Stimulated activated naive CD4-positive, alpha-beta T cell treated with Interleukin-2 at 50 U/mL for 16 hours (primary cell): ENCODE measurements around the gene KTN1.

ENCODE experiments used
- DNase-seq: peaks from one replicate; lab custom pipeline; 2025; lab: John Stamatoyannopoulos, UW

The KTN1 gene

DNA sequence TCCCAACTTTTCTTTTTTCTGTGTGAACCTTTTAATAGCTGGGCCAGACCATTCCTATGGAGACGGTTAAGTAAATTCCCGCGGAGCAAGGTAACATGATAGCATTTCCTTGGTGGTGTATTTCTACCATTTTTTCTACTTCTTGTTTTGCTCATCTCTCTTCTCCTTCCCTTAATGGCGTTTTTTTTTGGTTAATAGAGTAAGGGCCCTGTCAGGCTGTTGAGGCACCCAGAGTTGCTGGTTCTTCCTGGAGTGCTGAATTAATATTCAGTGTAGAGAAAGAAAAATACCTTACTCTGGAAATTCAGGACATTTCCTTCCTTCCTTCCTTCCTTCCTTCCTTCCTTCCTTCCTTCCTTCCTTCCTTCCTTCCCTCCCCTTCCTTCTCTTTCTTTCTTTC, 137.6 kb downstream of the KTN1 start:
- no peak for DNase-seq

DNA sequence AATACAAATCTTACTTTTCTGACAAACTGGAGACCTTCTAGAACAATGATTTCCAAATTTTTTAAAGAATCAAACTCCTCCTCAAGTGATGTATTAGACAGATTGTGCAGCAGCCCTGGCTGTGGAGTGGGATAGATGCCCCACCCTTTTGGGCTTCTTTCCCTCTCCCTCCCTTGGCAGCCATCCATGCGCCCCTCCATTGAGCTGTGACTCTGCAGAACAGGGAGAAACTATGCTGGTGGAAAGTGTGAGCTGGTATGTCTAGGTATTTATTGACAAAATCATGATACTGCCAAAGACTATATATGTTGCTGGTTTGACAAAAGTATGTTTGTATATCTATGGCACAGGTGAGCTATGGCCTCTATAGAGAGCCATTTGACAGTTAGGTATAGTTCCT, 138.5 kb downstream of the KTN1 start:
- no peak for DNase-seq

DNA sequence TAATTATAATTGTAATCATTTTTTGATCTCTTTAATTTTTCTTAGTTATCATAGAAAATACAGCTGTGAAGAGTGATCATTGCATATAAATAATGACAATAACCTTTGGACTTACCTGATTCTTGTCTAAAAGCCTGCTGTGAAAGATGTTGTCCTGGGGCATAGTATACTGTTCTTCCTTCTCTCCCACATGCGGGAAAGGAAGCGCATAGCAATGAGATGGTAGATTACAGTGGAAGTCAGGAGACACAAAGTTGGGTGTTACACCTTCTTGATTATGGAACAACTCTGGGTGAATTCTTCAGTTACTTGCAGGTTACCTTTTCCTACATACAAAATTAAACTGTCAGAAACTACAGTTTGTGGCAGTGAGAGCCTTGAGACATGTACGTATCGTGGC, 140.8 kb downstream of the KTN1 start:
- DNase-seq: no peak

DNA sequence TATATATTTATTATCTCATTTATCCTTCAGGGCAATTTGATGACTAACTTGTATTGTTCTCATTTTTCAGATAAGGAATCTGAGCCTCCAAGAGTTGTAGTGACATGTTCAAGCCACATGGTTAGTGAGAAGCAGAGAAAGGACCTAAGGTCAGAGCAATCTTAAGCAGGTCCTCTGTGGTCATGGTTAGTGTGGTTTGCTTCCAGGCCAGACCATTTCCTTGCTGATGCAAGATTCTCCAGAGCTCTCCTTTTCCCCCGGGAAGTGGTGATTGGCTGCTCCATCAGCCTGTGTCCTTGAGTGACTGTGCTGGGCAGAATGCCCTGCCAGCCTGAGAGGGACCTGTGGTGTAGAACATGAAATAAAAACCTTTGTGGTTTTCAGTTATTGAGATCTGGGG, 141.3 kb downstream of the KTN1 start:
- no peak for DNase-seq

GRCh38 chr14:55722054-55722453, 142.0 kb downstream of the KTN1 start:
- no peak for DNase-seq

- no peak for DNase-seq
These were observed 144.7 kb downstream of the KTN1 start for GRCh38 chr14:55724736-55725135.

- no peak for DNase-seq
These were observed 150.7 kb downstream of the KTN1 start for GRCh38 chr14:55730592-55731310.

DNA sequence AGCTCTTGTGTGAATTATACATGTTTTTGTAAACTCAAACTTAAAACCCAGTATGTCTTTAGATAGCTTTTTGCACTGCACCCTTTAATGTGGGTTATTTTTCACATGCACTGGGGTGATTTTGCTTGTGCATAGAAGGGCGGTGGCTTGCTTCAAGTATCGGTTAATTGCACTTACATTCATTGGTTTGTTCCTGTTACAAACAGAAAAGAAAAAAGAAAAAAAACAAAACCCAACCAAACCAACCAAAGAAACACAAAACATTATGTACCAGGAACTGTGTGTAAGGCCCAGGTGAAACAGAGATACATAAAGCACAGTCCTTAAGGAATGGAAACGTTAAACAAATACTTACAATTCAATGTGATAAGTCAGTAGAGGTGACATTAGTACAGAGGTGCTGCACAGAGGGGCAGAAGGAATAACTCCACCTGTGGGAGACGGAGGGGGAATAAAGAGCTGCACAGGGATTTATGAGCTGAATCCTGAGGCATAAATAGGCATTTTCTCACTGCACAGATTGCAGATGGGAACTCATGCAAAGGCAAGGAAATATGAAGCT, 151.4 kb downstream of the KTN1 start:
- no peak for DNase-seq

DNA sequence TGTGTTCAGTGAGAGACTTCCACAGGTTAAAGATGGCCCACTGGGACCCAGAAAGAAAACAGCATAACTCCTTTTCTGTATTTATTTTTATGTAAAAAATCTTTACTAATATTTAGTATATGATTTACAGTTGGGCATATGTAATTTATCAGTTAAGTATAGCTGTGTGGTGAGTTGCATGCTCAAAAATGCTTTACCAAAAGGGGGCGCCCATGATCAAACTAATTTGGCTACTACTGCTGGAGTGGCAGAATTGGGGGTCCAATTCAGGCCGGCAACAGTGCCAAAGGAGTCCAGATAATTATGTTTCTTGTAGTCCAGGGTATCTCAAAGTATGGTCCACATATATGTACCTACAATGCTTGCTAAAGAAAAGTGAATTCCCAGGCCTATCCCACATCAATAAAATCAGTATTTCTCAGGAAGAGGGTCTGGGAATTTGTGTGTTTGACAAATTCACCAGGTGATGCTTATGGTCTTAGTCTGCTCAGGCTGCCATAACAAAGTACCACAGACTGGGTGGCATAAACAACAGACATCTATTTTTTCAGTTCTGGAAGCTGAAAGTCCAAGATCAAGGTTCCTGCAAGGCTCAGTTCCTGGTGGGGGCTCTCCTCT, 152.0 kb downstream of the KTN1 start:
- DNase-seq: peak; percentile 29

GRCh38 chr14:55733599-55733998, 153.6 kb downstream of the KTN1 start:
- DNase-seq: no peak
